HT1080 (cell line): ENCODE results near the gene THSD7B. TPM values are rescaled to one million over a fixed set of nuclear protein-coding genes. Genes with fewer than 3 reads are reported as not detected.
"Not testable (repeated sequence)": the region's sequence is repeated elsewhere in the genome, so short reads cannot be mapped to it uniquely, and the experiment has no call there.

Experiments
- DNase-seq: peaks from one replicate; pipeline ENCODE4 v3.0.0-alpha.2; 2015; ENCODE audit warnings: low read depth
- total RNA-seq: library from RNA; depleted of rRNA; stranded (reverse); fragments of >200 nt; shearing (Covaris generic); gene quantifications from 2 replicates; pipeline ENCODE4 v1.2.3, GENCODE V29; 2014

THSD7B gene
- total RNA-seq, 1 experiment from 2014 or later: 0.03 TPM

- DNase-seq: no peak
These were observed 757.3 kb downstream of the THSD7B start for GRCh38 chr2:137522620-137523011.

- DNase-seq: no peak
These were observed 758.6 kb downstream of the THSD7B start for GRCh38 chr2:137523931-137524330.

- DNase-seq: no peak
These were observed 759.8 kb downstream of the THSD7B start for GRCh38 chr2:137525132-137525531.

- no peak for DNase-seq
These were observed 760.4 kb downstream of the THSD7B start for GRCh38 chr2:137525641-137526190.

- peak; percentile 1 for DNase-seq
These were observed 770.6 kb downstream of the THSD7B start for GRCh38 chr2:137535897-137536296.

- DNase-seq: no peak
These were observed 774.0 kb downstream of the THSD7B start for GRCh38 chr2:137539336-137539735.

GRCh38 chr2:137547842-137548241 is 782.5 kb downstream of the THSD7B start:
- DNase-seq: no peak

- DNase-seq: no peak
These were observed 801.0 kb downstream of the THSD7B start for GRCh38 chr2:137566387-137566786.

- no peak for DNase-seq
These were observed 805.1 kb downstream of the THSD7B start for GRCh38 chr2:137570484-137570883.

- DNase-seq: not testable (repeated sequence)
These were observed 822.5 kb downstream of the THSD7B start for GRCh38 chr2:137587834-137588233.

GRCh38 chr2:137588578-137588977 is 823.2 kb downstream of the THSD7B start:
- not testable (repeated sequence) for DNase-seq

GRCh38 chr2:137590102-137590501 is 824.8 kb downstream of the THSD7B start:
- DNase-seq: no peak

- DNase-seq: no peak
These were observed 842.5 kb downstream of the THSD7B start for GRCh38 chr2:137607722-137608318.

GRCh38 chr2:137638932-137639331 is 873.6 kb downstream of the THSD7B start:
- no peak for DNase-seq

- DNase-seq: no peak
These were observed 879.4 kb downstream of the THSD7B start for GRCh38 chr2:137644731-137645130.

GRCh38 chr2:137654046-137654445 is 888.7 kb downstream of the THSD7B start:
- DNase-seq: no peak

- no peak for DNase-seq
These were observed 890.5 kb downstream of the THSD7B start for GRCh38 chr2:137655814-137656213.

- DNase-seq: no peak
These were observed 893.1 kb downstream of the THSD7B start for GRCh38 chr2:137658433-137658832.

- peak; percentile 26 for DNase-seq
These were observed 894.3 kb downstream of the THSD7B start for GRCh38 chr2:137659616-137660015.

- DNase-seq: no peak
These were observed 904.8 kb downstream of the THSD7B start for GRCh38 chr2:137670111-137670510.

GRCh38 chr2:137672989-137673552 is 907.7 kb downstream of the THSD7B start:
- no peak for DNase-seq

- no peak for DNase-seq
These were observed 909.6 kb downstream of the THSD7B start for GRCh38 chr2:137674991-137675390.
